ENCODE measurements around the gene BEND6.

The BEND6 gene

DNA sequence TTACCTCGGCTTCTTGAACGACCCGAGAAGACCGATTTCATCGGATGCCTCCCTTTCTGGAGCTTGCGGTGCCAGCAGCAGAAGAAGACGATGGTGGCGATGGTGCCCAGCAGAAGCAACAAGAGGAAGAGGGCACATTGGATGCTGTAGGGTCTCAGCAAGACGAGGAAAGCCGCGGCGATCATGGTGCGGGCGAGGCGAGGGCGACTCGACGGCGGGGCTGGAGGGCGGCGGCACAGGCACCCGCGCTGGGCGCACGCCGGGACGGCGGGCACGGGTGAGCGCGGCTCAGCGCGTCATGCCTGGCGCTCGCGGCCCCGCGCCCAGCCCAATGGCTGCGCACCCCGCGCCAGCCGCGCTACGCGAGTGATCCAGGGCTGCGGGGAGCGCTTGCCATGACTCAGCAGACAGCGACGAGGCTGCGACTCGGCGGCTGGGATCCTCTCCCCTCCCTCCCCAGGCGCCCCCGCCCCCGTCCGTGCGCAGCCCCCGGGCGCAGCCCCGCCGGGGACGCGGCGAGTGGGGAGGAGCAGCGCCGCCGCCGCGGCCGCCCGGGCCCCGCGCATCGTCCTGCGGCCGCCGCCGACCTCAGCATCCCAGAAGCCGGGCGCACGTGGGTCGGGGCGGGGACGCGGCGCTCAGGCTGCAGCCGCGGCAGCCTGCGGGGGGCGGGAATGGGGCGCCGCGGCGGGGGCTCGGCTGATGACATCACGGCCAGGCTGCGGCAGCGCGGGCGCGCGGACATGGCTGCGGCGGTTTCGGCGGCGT lies at the start of gene BEND6:
TSS of gene BEND6 (plus strand) at position 705 of the 768 bp plus-strand sequence. CDS start 26,704 bp downstream, outside the sequence.
- DNase-seq = peak; percentile 87

DNA sequence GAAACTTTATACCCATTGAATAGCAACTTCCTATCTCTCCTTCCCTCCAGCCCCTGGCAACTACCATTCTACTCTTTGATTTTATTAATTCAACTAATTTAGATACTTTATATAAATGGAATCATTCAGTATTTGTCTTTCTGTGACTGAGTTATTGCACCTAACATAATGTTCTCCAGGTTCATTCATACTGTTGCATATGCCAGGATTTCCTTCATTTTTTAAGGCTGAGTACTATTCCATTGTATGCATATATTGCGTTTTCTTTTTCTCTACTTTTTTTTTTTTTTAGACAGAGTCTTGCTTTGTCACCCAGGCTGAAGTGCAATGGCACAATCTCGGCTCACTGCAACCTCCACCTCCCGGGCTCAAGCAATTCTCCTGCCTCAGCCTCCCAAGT lies 49.5 kb upstream of the BEND6 start:
- DNase-seq = no peak

- no peak for DNase-seq
Measured at GRCh38 chr6:56906752-56907151, 48.2 kb upstream of the BEND6 start.

DNA sequence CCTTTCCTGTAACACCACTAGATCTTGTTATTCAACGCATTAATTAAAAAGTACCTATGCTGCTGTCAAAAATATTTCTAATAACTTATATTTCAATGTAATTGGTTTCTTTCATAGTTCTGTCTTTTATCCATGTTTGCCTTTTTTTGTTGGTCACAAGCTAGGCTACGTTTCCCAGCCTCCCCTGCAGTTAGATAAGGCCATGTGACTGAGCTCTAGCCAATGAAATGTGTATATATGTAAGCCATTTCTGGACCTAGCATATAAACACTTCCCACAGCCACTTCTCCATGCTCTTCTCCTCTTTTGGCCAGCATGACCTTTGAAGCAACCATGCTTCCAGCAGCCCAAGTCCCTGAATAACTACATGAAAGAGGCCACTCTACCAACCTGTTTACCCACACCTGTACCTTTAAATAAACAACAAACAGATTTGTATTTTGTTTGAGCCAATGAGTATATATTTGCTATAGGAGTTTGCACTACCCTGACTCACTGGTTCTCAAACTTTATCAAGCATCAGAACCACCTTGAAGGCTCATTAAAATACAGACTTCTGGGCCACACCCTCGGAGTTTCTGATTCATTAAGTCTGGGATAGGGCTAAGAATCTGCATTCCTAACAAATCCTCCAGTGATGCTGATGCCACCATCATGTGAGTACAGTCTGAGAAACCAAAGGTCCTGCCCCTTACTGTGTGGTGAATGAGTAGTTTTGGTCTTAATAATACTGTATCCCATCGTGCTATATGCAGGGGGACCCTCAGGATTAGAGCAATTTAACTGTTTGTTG lies 45.6 kb upstream of the BEND6 start:
- no peak for DNase-seq

- no peak for DNase-seq
Measured at GRCh38 chr6:56911847-56912246, 43.1 kb upstream of the BEND6 start.

GRCh38 chr6:56913285-56914074 lies 41.4 kb upstream of the BEND6 start:
- peak; percentile 40 for DNase-seq

- peak; percentile 43 for DNase-seq
Measured at GRCh38 chr6:56914798-56915658, 39.9 kb upstream of the BEND6 start.

DNA sequence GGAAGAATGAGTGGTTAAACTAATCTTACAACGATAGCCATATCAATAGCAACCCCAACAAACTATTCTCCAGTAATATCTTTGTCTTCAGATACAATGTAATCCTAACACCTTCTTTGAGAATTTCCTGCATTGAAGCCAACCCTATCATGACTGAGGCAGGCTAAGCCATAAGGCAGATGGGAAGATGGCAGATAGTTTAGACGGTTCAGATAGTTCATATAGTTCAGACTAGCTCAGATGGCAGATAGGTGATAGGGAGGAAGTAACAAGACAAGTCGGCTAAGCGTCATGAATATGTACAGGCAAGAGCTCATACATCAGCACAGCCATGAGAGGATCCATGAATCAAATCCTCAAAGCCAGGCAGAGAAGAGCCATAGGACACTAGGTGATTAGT lies 39.1 kb upstream of the BEND6 start:
- DNase-seq = no peak

DNA sequence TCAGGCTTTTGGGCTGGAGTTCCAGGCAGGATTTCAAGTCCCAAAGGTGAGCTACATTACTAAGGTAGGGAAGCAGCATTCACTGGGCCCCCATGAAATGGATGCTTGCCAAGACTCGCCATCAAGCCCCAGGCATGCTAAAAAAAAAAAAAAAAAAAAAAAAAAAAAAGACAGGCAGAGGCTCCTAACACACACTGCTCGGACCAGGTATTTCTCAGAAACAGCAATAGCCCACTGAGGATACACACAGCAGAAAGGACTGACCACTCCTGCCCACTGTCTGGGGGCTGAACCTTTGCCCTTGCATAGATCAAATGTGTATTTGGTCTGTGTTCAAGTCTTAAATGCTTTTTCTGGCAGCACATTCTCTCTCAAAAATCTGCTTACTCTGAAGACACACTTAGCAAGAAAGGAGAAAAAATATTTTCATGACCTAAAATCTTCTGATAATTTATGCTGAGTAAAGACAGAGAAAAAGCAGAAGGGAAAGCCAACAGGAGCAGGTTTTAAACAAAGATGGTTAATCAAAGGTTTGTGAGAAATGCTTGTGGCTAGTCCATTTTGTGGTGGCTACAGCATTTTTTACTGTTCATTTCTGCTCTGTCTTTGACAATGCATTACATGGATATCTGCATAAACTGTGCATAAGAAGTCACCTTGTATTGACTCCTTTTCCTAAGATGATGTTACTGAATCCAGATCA lies 37.9 kb upstream of the BEND6 start:
- DNase-seq = no peak

DNA sequence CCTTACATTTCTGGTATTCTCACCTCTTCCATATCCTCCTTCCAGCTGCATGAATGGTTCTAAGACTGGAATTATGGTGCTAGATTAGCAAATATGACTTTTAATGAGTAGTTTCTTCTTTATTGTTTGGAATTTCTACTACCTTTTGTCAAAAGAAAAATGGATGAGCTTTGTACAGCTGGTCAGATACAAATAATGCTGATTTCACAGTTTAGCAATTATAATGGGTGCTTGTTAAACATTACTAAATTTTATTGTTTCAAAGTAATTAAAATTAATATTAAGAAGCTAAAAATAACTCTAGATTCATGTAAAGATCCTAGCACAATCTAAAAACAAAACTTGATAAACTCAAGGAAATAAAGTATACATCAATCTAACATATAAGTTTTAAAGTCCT lies 32.3 kb upstream of the BEND6 start:
- no peak for DNase-seq

DNA sequence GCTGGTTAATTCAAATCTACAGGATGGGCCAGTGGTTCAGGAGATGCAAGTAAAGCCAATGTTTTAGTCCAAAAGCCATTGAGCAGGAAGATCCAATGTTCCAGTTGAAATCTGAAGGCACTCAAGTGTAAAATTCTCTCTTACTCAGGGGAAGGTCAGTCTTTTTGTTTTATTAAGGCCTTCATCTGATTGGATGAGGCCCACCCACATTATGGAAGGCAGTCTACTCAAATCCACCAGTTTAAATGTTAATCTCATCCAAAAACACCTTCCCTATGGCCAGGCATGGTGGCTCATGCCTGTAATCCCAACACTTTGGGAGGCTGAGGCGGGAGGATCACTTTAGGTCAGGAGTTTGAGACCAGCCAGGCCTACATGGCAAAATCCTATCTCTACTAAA lies 31.3 kb upstream of the BEND6 start:
- DNase-seq = no peak

DNA sequence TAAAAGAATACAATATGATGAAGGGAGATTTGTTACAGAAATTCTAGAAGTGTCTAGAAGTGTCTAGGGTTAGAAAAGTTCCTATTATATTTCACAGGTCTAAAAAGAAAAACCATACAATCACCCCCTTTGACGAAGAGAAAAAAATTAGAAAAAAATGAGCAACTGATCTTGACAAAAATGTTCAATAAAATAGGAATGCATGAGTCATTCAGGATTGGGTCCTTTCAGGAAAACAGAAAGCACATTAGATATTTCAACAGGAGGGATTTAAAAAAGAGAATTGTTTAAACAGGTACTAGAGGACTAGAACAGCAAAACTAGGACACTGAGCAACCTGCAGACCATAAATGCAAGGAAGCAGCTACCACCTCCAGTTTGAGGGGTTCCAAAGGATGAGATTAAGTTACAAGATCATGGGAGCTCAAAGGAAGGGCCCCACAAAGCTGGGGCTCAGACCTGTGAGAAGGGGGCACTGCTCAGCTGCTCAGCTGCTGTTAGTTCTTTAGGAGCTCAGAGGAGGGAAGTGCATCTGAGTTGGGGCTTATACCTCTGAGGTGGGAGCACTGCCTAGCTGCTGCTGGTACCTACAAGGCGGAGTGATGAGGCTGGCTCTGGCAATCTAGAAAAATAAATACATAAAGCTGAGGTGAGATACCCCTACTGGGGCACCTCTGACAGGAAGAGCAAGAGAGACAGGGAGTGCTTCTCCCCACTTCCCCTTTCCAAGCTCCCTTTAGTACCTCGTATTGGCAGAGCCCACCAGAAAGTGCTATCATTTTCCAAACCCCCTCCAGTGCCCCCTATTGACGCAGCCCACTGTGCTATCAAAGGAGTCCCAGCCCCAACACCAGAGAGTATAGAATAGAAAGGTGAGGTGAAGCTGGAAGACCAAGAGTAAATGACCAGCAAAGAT lies 27.1 kb upstream of the BEND6 start:
- DNase-seq = no peak

- DNase-seq = no peak
Measured at GRCh38 chr6:56930846-56931245, 24.1 kb upstream of the BEND6 start.

GRCh38 chr6:56932910-56933477 lies 21.9 kb upstream of the BEND6 start:
- DNase-seq = no peak

GRCh38 chr6:56933650-56934049 lies 21.3 kb upstream of the BEND6 start:
- peak; percentile 5 for DNase-seq

DNA sequence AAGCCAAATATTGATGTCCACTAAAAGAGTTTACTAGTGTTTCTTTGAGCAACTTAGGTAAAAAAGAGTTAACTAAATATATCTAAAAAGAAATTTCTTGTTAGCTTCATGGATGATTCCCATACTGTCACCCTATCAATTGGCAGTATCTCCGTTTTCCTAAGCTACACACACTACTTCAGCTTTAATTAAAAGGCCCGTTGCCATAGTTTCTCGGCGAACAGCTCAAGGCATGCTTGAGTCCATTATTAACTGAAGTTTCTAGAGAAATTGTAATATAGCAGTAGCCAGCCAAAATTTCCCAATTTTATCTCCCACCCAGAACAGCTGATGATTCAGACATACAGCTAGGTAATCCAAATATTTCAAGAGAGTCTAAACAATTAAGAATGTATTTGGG lies 20.0 kb upstream of the BEND6 start:
- DNase-seq = no peak

- DNase-seq = no peak
Measured at GRCh38 chr6:56936466-56936865, 18.4 kb upstream of the BEND6 start.

GRCh38 chr6:56938649-56939191 lies 16.2 kb upstream of the BEND6 start:
- DNase-seq = no peak

DNA sequence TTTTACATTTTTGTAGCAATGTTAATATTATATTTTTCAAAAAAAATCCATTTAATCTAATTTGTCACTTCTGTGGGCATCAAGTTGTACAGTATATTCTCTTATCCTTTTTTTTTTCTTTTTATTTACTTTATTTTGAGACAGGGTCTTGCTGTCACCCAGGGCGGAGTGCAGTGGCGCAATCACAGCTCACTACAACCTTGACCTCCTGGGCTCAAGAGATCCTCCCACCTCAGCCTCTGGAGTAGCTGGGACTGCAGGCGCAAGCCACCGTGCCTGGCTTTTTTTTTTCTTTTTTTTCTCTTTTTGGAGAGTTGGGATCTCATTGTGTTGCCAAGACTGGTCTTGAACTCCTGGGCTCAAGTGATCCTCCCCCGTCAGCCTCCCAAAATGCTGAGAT lies 14.4 kb upstream of the BEND6 start:
- DNase-seq = no peak

GRCh38 chr6:56940977-56941376 lies 13.9 kb upstream of the BEND6 start:
- DNase-seq = no peak

Data from NCI-H2171 (cell line).